ENCODE results near the gene LSM12. TPM values are rescaled to one million over a fixed set of nuclear protein-coding genes. Genes with fewer than 3 reads are reported as not detected.
"Not testable (repeated sequence)": the region's sequence is repeated elsewhere in the genome, so short reads cannot be mapped to it uniquely, and the experiment has no call there.

The LSM12 gene
- total RNA-seq, 4 donors from 2014 or later = 24.5 to 49.8 (median 37.1) TPM

DNA sequence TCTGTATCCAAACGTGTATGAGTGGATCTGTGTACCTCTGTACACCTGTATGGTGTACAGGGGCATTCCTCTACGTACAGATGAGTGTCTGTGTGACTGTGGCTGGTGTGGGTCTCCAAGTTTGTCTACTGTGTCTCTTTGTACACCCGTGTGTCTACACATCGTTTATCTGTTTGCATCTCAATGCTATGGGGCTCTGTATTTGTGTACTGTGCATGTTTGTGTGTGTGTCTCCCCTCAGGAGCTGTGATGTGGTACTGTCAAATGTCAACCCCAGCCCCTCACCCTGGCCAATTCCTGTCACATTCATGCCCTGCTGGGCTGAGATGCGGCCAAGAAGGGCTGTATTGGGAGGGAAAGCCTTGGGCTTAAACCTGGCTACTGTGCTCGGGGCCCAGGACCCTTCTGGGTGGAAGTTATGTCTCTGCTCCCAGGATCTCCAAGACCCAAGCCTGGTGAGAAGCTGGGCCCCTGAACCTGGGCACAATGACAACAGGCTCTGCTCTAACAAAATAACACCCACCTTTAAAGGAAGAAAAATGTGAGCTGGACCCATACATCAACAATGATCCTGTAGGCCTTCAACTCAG lies 65.5 kb downstream of the LSM12 start:
- H3K9me3 ChIP-seq = no peaks in the 10 kb centered on the region
- H3K4me1 ChIP-seq = peaks cover 0 to 15% of the 10 kb centered on the region in 2 donors
- DNase-seq = no peak
- intact Hi-C loops (cut with DNase I; ENCODE audit: low total_unique reads) = no loop called here
- TF ChIP-seq POLR2A (IDR thresholded peaks at IDR 0.05) = no peak
- TF ChIP-seq, protein P1, sequence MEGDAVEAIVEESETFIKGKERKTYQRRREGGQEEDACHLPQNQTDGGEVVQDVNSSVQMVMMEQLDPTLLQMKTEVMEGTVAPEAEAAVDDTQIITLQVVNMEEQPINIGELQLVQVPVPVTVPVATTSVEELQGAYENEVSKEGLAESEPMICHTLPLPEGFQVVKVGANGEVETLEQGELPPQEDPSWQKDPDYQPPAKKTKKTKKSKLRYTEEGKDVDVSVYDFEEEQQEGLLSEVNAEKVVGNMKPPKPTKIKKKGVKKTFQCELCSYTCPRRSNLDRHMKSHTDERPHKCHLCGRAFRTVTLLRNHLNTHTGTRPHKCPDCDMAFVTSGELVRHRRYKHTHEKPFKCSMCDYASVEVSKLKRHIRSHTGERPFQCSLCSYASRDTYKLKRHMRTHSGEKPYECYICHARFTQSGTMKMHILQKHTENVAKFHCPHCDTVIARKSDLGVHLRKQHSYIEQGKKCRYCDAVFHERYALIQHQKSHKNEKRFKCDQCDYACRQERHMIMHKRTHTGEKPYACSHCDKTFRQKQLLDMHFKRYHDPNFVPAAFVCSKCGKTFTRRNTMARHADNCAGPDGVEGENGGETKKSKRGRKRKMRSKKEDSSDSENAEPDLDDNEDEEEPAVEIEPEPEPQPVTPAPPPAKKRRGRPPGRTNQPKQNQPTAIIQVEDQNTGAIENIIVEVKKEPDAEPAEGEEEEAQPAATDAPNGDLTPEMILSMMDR (IDR thresholded peaks at IDR 0.05) = no peak
- H3K27ac ChIP-seq = no peak overlapping the region
- no peaks in the 10 kb centered on the region for H3K36me3 ChIP-seq
- H3K27me3 ChIP-seq = peaks cover 11 to 15% of the 10 kb centered on the region in 2 donors
- no peak overlapping the region for H3K4me3 ChIP-seq

DNA sequence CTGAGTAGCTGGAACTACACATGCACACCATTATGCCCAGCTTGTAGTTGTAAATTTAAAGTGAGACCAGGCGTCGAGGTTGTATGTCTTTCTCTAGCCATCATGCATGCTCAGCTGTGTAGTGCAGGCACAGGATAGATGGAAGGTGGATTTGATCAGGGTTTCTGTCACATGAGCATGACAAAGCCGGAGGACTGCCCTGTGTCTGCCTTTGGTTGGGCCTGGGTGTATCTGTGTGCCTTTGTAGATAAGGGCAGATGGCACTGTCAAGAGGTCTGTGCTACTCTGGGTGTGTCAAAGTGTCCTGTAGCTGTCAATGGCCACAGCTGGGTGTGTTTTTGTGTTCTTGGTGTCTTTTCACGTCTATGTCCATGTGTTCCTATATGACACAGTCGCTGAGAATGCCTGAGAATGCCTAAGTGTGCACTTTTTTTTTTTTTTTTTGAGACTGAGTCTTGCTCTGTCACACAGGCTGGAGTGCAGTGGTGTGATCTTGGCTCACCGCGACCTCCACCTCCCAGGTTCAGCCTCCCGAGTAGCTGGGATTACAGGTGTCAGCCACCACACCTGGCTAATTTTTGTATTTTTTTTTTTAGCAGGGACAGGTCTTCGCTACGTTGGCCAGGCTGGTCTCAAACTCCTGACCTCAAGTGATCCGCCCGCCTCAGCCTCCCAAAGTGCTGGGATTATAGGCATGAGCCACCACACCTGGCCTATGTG lies 66.2 kb downstream of the LSM12 start:
- TF ChIP-seq POLR2A (IDR thresholded peaks at IDR 0.05) = no peak
- TF ChIP-seq, protein P1 (IDR thresholded peaks at IDR 0.05) = no peak
- H3K9me3 ChIP-seq = no peaks in the 10 kb centered on the region
- no peaks in the 10 kb centered on the region for H3K36me3 ChIP-seq
- H3K4me1 ChIP-seq = peaks cover 0 to 9% of the 10 kb centered on the region in 2 donors
- H3K4me3 ChIP-seq = no peak overlapping the region
- no peak overlapping the region for H3K27ac ChIP-seq
- peaks cover 6 to 8% of the 10 kb centered on the region in 2 donors for H3K27me3 ChIP-seq
- DNase-seq = no peak
- intact Hi-C loops (cut with DNase I; ENCODE audit: low total_unique reads) = no loop called here

DNA sequence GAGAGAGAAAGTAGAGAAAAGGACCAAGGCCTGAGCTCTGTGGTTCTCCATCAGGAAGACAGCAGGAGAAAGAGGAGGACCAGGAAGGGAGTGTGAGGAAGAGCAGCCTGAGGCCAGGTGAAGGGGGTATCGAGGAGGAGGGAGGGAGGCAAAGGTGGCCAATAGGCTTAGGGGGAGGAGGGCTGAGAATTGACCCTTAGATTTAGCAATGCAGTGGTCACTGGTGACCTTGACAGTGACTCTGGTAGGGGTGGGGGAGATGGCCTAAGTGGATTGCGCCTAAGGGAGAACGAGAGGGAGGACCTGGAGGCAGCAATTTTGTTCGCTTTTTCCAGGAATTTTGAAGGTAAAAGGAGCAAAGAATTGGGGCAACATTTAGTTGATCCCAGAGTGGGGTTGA lies 67.4 kb downstream of the LSM12 start:
- Histone ChIP-seq H3K36me3 (no peaks in the 10 kb centered on the region), H3K27me3 (peaks cover 0 to 5% of the 10 kb centered on the region in 2 donors), H3K9me3 (no peaks in the 10 kb centered on the region), H3K27ac (no peak overlapping the region), H3K4me1 (peaks cover 0 to 4% of the 10 kb centered on the region in 2 donors), H3K4me3 (no peak overlapping the region)
- no peak for DNase-seq
- TF ChIP-seq POLR2A (IDR thresholded peaks at IDR 0.05) = no peak
- TF ChIP-seq, protein P1 (IDR thresholded peaks at IDR 0.05) = no peak
- intact Hi-C loops (cut with DNase I; ENCODE audit: low total_unique reads) = no loop called here

DNA sequence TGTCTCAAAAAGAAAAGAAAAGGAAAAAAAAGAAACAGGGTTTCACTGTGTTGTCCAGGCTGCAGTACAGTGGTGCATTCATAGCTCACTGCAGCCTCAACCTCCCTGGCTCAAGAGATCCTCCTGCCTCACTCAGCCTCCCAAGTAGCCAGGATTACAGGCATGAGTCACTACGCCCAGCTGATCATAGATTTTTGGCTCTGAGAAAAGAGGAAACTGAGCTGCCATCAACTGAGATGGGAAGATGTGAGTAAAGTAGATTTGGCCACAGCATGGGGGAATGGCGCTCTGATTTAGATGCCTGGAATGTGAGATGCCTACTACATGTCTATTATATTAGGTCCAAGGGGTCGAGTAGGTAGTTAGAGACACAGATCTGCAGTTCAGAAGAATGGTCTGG lies 67.9 kb downstream of the LSM12 start:
- Histone ChIP-seq H3K4me1 (peaks cover 0 to 4% of the 10 kb centered on the region in 2 donors), H3K4me3 (no peak overlapping the region), H3K27me3 (peaks cover 0 to 5% of the 10 kb centered on the region in 2 donors), H3K9me3 (no peaks in the 10 kb centered on the region), H3K27ac (no peak overlapping the region), H3K36me3 (no peaks in the 10 kb centered on the region)
- TF ChIP-seq, protein P1 (IDR thresholded peaks at IDR 0.05) = no peak
- no peak for TF ChIP-seq POLR2A (IDR thresholded peaks at IDR 0.05)
- no peak for DNase-seq
- intact Hi-C loops (cut with DNase I; ENCODE audit: low total_unique reads) = no loop called here

DNA sequence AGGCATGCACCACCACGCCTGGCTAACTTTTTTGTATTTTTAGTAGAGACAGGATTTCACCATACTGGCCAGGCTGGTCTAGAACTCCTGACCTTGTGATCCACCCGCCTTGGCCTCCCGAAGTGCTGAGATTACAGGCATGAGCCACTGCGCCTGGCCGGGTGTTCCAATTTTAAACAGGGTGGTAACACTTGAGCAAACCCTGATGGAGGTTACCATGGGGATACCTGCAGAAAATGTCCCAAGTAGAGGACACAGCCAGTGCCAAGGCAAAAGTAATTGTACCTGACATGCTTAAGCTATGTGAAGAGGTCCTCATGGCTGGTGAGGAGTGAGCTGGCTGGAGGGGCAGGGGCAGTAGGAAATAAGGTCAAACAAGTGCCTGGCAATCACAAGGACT lies 69.3 kb downstream of the LSM12 start:
- intact Hi-C loops (cut with DNase I; ENCODE audit: low total_unique reads); H3K27ac ChIP-seq; H3K4me1 ChIP-seq; DNase-seq; H3K27me3 ChIP-seq; H3K36me3 ChIP-seq; H3K9me3 ChIP-seq; H3K4me3 ChIP-seq: not testable (repeated sequence)

Data from uterus (tissue), 4 donors.